HCT116 (cell line): ENCODE results near the gene KCNC3. TPM values are rescaled to one million over a fixed set of nuclear protein-coding genes. Genes with fewer than 3 reads are reported as not detected.

Experiments
- ATAC-seq: fragments of 200-7000 bp; cut with Tn5 transposase; 2 replicates; pipeline ENCODE4 v1.9.1; 2020; ENCODE audit warnings: mild to moderate bottlenecking, moderate library complexity
- BruUV-seq: library from RNA; stranded (reverse); fragments of 400-500 nt; replicated peaks from 2 replicates; lab custom pipeline; 2021; lab: Mats Ljungman, UMichigan
- CTCF ChIA-PET: fragments of 300-600 bp; sonication (Branson Sonifier 250); formaldehyde crosslinking; loops from one replicate; lab custom pipeline; 2021; ENCODE audit warnings: antibody characterized with exemption; lab: Charles Lee
- POLR2A ChIA-PET: fragments of 300-600, 350-600 bp; sonication (Branson Sonifier 250); formaldehyde crosslinking; loops from one replicate; lab custom pipeline; 2021; ENCODE audit warnings: antibody characterized with exemption; lab: Charles Lee
- RAD21 ChIA-PET, 2 experiments: fragments of 300-600 bp; sonication (Branson Sonifier 250); formaldehyde crosslinking; loops; one replicate each; lab custom pipeline; 2023; ENCODE audit warnings: low total read pairs in 2 of 2; ENCODE audit not compliant: uncharacterized antibody in 2 of 2, unreplicated experiment in 2 of 2, low non-redundant PET in 1 of 2; lab: Charles Lee
- DNase-seq: peaks from one replicate; pipeline ENCODE4 v3.0.0-alpha.2; 2010; ENCODE audit warnings: low read depth, low spot score
- H2AFZ ChIP-seq: fragments of 200-600 bp; shearing (Covaris generic), sonication (generic); 2 replicates; pipeline ENCODE4 v1.6.1; 2017; ENCODE audit warnings: low read depth, mixed run types, mixed read lengths, antibody characterized with exemption, low read length; ENCODE audit not compliant: poor library complexity, severe bottlenecking
- H3K27ac ChIP-seq: 2 replicates; pipeline ENCODE4 v1.5.1; 2012; ENCODE audit warnings: low read depth, low read length
- H3K27me3 ChIP-seq: fragments of 200-600 bp; sonication (generic); 2 replicates; pipeline ENCODE4 v1.6.1; 2016; ENCODE audit warnings: mixed run types, low read length, mixed read lengths; ENCODE audit not compliant: insufficient read depth
- H3K36me3 ChIP-seq, 2 experiments: fragments of 200-500 bp in 1 of 2; fragments of 200-600 bp in 1 of 2; sonication (Bioruptor generic) in 1 of 2; sonication (generic) in 1 of 2; 2 replicates each; pipeline versions ENCODE4 v1.5.1 to v1.6.1; 2014 to 2016; ENCODE audit warnings: low read length in 2 of 2, inconsistent platforms in 1 of 2, mixed read lengths in 1 of 2, mixed run types in 1 of 2; ENCODE audit not compliant: insufficient read depth in 2 of 2, control insufficient read depth in 1 of 2
- H3K4me1 ChIP-seq, 2 experiments: fragments of 200-600 bp in 1 of 2; sonication (generic) in 1 of 2; 2 replicates each; pipeline versions ENCODE4 v1.5.1 to v1.6.1; 2012 to 2017; ENCODE audit warnings: low read length in 2 of 2, inconsistent platforms in 1 of 2, mild to moderate bottlenecking in 1 of 2, mixed read lengths in 1 of 2, mixed run types in 1 of 2, moderate library complexity in 1 of 2; ENCODE audit not compliant: insufficient read depth in 2 of 2, control insufficient read depth in 1 of 2
- H3K4me2 ChIP-seq: fragments of 200-600 bp; sonication (generic); 2 replicates; pipeline ENCODE4 v1.6.1; 2017; ENCODE audit warnings: mixed run types, low read length, mixed read lengths
- H3K4me3 ChIP-seq, 2 experiments: fragments of 200-600 bp in 1 of 2; sonication (generic) in 1 of 2; replicated peaks in 1 of 2; 2 replicates each; pipeline ENCODE4 v1.5.1; 2011 to 2016; ENCODE audit warnings: low read length in 2 of 2, control low read depth in 1 of 2, low read depth in 1 of 2, mild to moderate bottlenecking in 1 of 2, mixed read lengths in 1 of 2, mixed run types in 1 of 2
- H3K79me2 ChIP-seq: fragments of 200-600 bp; sonication (generic); 2 replicates; pipeline ENCODE4 v1.6.1; 2017; ENCODE audit warnings: mild to moderate bottlenecking, mixed run types, low read length, moderate library complexity, mixed read lengths; ENCODE audit not compliant: insufficient read depth
- H3K9ac ChIP-seq: fragments of 200-600 bp; sonication (generic); 2 replicates; pipeline ENCODE4 v1.6.1; 2016; ENCODE audit warnings: low read length, mixed read lengths
- H3K9me2 ChIP-seq: fragments of 200-600 bp; sonication (generic), shearing (Covaris generic); 2 replicates; pipeline ENCODE4 v1.6.1; 2017; ENCODE audit warnings: mixed run types, mild to moderate bottlenecking, moderate library complexity; ENCODE audit not compliant: insufficient read depth
- H3K9me3 ChIP-seq, 2 experiments: fragments of 200-500 bp in 1 of 2; fragments of 200-600 bp in 1 of 2; sonication (Bioruptor generic) in 1 of 2; sonication (generic) in 1 of 2; 2 replicates each; pipeline ENCODE4 v1.6.1; 2014 to 2017; ENCODE audit warnings: low read length in 2 of 2, mixed read lengths in 2 of 2, inconsistent platforms in 1 of 2, low read depth in 1 of 2, mild to moderate bottlenecking in 1 of 2, mixed run types in 1 of 2, moderate library complexity in 1 of 2; ENCODE audit not compliant: control insufficient read depth in 1 of 2, insufficient read depth in 1 of 2
- H4K20me1 ChIP-seq: fragments of 200-600 bp; sonication (generic), shearing (Covaris generic); 2 replicates; pipeline ENCODE4 v1.6.1; 2017; ENCODE audit warnings: mixed run types, mild to moderate bottlenecking, moderate library complexity; ENCODE audit not compliant: insufficient read depth
- ATF3 ChIP-seq: IDR thresholded peaks from 2 replicates; pipeline ENCODE4 v1.6.1; 2012
- CBX3 ChIP-seq: IDR thresholded peaks from 2 replicates; pipeline ENCODE4 v1.6.1; 2012; ENCODE audit warnings: low read depth
- EGR1 ChIP-seq: IDR thresholded peaks from 2 replicates; pipeline ENCODE4 v1.6.1; 2012; ENCODE audit warnings: low read depth
- ELF1 ChIP-seq: IDR thresholded peaks from 2 replicates; pipeline ENCODE4 v1.6.1; 2012; ENCODE audit warnings: low read depth, borderline replicate concordance
- JUND ChIP-seq: IDR thresholded peaks from 2 replicates; pipeline ENCODE4 v1.6.1; 2012
- MAX ChIP-seq: IDR thresholded peaks from 2 replicates; pipeline ENCODE4 v1.6.1; 2012
- POLR2AphosphoS5 ChIP-seq: IDR thresholded peaks from 2 replicates; pipeline ENCODE4 v1.6.1; 2011; ENCODE audit warnings: mild to moderate bottlenecking, low read depth, low read length, moderate library complexity
- RAD21 ChIP-seq: IDR thresholded peaks from 2 replicates; pipeline ENCODE4 v1.6.1; 2012; ENCODE audit warnings: low read depth, mild to moderate bottlenecking
- REST ChIP-seq: IDR thresholded peaks from 2 replicates; pipeline ENCODE4 v1.6.1; 2012; ENCODE audit warnings: low read depth
- SIN3A ChIP-seq: IDR thresholded peaks from 2 replicates; pipeline ENCODE4 v1.6.1; 2012; ENCODE audit warnings: low read depth
- ZFX ChIP-seq: fragments of 450-650 bp; IDR thresholded peaks from 2 replicates; pipeline ENCODE4 v1.6.1; 2017
- ZNF274 ChIP-seq: fragments of 200-500 bp; sonication (Bioruptor generic); IDR thresholded peaks from 2 replicates; pipeline ENCODE4 v1.6.1; 2014; ENCODE audit warnings: mild to moderate bottlenecking, low read depth, low read length, inconsistent platforms
- intact Hi-C: fragments of 100-400 bp; cut with micrococcal nuclease; formaldehyde crosslinking; loops from 2 replicates; pipeline ENCODE4 v1.10.0; 2022
- total RNA-seq: library from RNA; stranded (reverse); gene quantifications from one replicate; pipeline ENCODE4 v1.2.1, GENCODE V29; 2021; ENCODE audit not compliant: unreplicated experiment
- TF ChIP-seq, protein P1 (sequence below): IDR thresholded peaks from 2 replicates; pipeline ENCODE4 v1.6.1; 2011; ENCODE audit warnings: mild to moderate bottlenecking, low read length, moderate library complexity; ENCODE audit not compliant: insufficient replicate concordance; ENCODE audit errors: extremely low read depth

The KCNC3 gene
- total RNA-seq, 1 experiment from 2014 or later = 6.9 TPM

- H3K27ac ChIP-seq = no peak overlapping the region
- H3K79me2 ChIP-seq = no peaks in the 10 kb centered on the region; the same call in 1 of the 2 replicates
- H3K9me2 ChIP-seq = no peaks in the 10 kb centered on the region
- ATAC-seq (no peak), DNase-seq (no peak)
- H2AFZ ChIP-seq = no peak overlapping the region
- H3K4me2 ChIP-seq = no peak overlapping the region
- BruUV-seq = no TSS peak
- peaks cover 2 to 6% of the 10 kb centered on the region in 2 experiments; a peak in 2 of 4 replicates for H3K36me3 ChIP-seq
- H3K4me1 ChIP-seq = peaks cover 3 to 7% of the 10 kb centered on the region in 2 experiments; a peak in 3 of 4 replicates
- H3K9ac ChIP-seq = no peak overlapping the region
- ChIA-PET RAD21 (no interaction called here), CTCF (no interaction called here), POLR2A (no interaction called here)
- H3K9me3 ChIP-seq = no peaks in the 10 kb centered on the region
- no peaks in the 10 kb centered on the region for H3K27me3 ChIP-seq
- TF ChIP-seq RAD21 (no peak), ZFX (no peak), POLR2AphosphoS5 (no peak), MAX (no peak), ZNF274 (no peak), CBX3 (no peak), SIN3A (no peak), ELF1 (no peak), REST (no peak), ATF3 (no peak), EGR1 (no peak), JUND (no peak)
- TF ChIP-seq, protein P1, sequence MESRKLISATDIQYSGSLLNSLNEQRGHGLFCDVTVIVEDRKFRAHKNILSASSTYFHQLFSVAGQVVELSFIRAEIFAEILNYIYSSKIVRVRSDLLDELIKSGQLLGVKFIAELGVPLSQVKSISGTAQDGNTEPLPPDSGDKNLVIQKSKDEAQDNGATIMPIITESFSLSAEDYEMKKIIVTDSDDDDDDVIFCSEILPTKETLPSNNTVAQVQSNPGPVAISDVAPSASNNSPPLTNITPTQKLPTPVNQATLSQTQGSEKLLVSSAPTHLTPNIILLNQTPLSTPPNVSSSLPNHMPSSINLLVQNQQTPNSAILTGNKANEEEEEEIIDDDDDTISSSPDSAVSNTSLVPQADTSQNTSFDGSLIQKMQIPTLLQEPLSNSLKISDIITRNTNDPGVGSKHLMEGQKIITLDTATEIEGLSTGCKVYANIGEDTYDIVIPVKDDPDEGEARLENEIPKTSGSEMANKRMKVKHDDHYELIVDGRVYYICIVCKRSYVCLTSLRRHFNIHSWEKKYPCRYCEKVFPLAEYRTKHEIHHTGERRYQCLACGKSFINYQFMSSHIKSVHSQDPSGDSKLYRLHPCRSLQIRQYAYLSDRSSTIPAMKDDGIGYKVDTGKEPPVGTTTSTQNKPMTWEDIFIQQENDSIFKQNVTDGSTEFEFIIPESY = no peak
- no peak overlapping the region for H3K4me3 ChIP-seq
- intact Hi-C loops = no loop called here
- no peaks in the 10 kb centered on the region for H4K20me1 ChIP-seq
Observed at GRCh38 chr19:50320596-50320995, 8.6 kb downstream of the KCNC3 start.
